Activated T-cell treated with anti-CD3 and anti-CD28 coated beads for 48 hours (primary cell): ENCODE measurements around the gene EIF4G3.
"Not testable (repeated sequence)": the region's sequence is repeated elsewhere in the genome, so short reads cannot be mapped to it uniquely, and the experiment has no call there.

Experiments
- DNase-seq: peaks from one replicate; pipeline ENCODE4 v3.0.0-alpha.2; 2020; ENCODE audit warnings: low read depth

The EIF4G3 gene

GRCh38 chr1:20875198-20875973, 301.3 kb downstream of the EIF4G3 start:
- no peak for DNase-seq

GRCh38 chr1:20873311-20873710, 303.4 kb downstream of the EIF4G3 start:
- no peak for DNase-seq

GRCh38 chr1:20871419-20871818, 305.3 kb downstream of the EIF4G3 start:
- no peak for DNase-seq

- DNase-seq: no peak
Observed at GRCh38 chr1:20870718-20871117, 306.0 kb downstream of the EIF4G3 start.

- DNase-seq: no peak
Observed at GRCh38 chr1:20868263-20868662, 308.4 kb downstream of the EIF4G3 start.

- no peak for DNase-seq
Observed at GRCh38 chr1:20867847-20868246, 308.9 kb downstream of the EIF4G3 start.

GRCh38 chr1:20867062-20867461, 309.6 kb downstream of the EIF4G3 start:
- DNase-seq: no peak

GRCh38 chr1:20865001-20865400, 311.7 kb downstream of the EIF4G3 start:
- no peak for DNase-seq

GRCh38 chr1:20854529-20854928, 322.2 kb downstream of the EIF4G3 start:
- no peak for DNase-seq

GRCh38 chr1:20851791-20852190, 324.9 kb downstream of the EIF4G3 start:
- DNase-seq: not testable (repeated sequence)

- no peak for DNase-seq
Observed at GRCh38 chr1:20850021-20850420, 326.7 kb downstream of the EIF4G3 start.

GRCh38 chr1:20849100-20849499, 327.6 kb downstream of the EIF4G3 start:
- DNase-seq: no peak

GRCh38 chr1:20848162-20848561, 328.5 kb downstream of the EIF4G3 start:
- no peak for DNase-seq

GRCh38 chr1:20847611-20848080, 329.1 kb downstream of the EIF4G3 start:
- no peak for DNase-seq

- DNase-seq: no peak
Observed at GRCh38 chr1:20846461-20847374, 330.0 kb downstream of the EIF4G3 start.

- no peak for DNase-seq
Observed at GRCh38 chr1:20840731-20841130, 336.0 kb downstream of the EIF4G3 start.

GRCh38 chr1:20837554-20838192, 339.0 kb downstream of the EIF4G3 start:
- DNase-seq: no peak

- DNase-seq: no peak
Observed at GRCh38 chr1:20836230-20836629, 340.5 kb downstream of the EIF4G3 start.

- DNase-seq: no peak
Observed at GRCh38 chr1:20834780-20835179, 341.9 kb downstream of the EIF4G3 start.

- no peak for DNase-seq
Observed at GRCh38 chr1:20834192-20834591, 342.5 kb downstream of the EIF4G3 start.

- DNase-seq: no peak
Observed at GRCh38 chr1:20830378-20830777, 346.3 kb downstream of the EIF4G3 start.

- no peak for DNase-seq
Observed at GRCh38 chr1:20829946-20830345, 346.8 kb downstream of the EIF4G3 start.

GRCh38 chr1:20829531-20829930, 347.2 kb downstream of the EIF4G3 start:
- no peak for DNase-seq
